Hematopoietic multipotent progenitor cell treated with erythropoietin and hydrocortisone succinate and interleukin-3 and kit ligand, for 4 days (in vitro differentiated cells): ENCODE data around the gene GPR6.

Source experiments
- DNase-seq: peaks from one replicate; pipeline ENCODE4 v3.0.0-alpha.2; 2015

The GPR6 gene, protein sequence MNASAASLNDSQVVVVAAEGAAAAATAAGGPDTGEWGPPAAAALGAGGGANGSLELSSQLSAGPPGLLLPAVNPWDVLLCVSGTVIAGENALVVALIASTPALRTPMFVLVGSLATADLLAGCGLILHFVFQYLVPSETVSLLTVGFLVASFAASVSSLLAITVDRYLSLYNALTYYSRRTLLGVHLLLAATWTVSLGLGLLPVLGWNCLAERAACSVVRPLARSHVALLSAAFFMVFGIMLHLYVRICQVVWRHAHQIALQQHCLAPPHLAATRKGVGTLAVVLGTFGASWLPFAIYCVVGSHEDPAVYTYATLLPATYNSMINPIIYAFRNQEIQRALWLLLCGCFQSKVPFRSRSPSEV

GRCh38 chr6:109978174-109979032 lies at the start of gene GPR6:
GPR6 (plus strand) TSS chr6:109978311; CDS start chr6:109979113, 802 bp downstream.
- peak; percentile 83 for DNase-seq

GRCh38 chr6:109934293-109934692 lies 43.8 kb upstream of the GPR6 start:
- no peak for DNase-seq

- no peak for DNase-seq
Observed at GRCh38 chr6:109939654-109940053, 38.5 kb upstream of the GPR6 start.

GRCh38 chr6:109944448-109944847 lies 33.7 kb upstream of the GPR6 start:
- no peak for DNase-seq

GRCh38 chr6:109945091-109945490 lies 33.0 kb upstream of the GPR6 start:
- DNase-seq = no peak

DNA sequence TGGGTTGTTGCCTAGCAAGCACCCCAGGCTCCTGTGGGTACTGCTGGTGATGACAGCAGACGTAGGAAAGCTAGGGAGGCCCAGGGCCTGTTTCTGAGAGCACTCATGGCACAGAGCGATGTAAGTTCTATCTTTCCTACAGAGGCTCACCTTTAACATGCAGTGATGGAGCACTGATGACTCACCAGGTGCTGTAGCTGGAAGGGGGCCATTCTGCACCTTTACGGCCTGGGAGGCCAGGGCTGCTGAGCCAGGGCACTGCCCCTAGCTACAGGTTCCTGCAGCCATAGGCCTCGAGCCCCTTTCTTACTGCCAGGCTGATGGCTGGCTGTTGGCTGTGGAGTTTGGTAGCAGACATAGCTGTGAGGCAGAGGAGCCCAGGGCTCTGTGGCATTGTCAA lies 31.1 kb upstream of the GPR6 start:
- DNase-seq = no peak

DNA sequence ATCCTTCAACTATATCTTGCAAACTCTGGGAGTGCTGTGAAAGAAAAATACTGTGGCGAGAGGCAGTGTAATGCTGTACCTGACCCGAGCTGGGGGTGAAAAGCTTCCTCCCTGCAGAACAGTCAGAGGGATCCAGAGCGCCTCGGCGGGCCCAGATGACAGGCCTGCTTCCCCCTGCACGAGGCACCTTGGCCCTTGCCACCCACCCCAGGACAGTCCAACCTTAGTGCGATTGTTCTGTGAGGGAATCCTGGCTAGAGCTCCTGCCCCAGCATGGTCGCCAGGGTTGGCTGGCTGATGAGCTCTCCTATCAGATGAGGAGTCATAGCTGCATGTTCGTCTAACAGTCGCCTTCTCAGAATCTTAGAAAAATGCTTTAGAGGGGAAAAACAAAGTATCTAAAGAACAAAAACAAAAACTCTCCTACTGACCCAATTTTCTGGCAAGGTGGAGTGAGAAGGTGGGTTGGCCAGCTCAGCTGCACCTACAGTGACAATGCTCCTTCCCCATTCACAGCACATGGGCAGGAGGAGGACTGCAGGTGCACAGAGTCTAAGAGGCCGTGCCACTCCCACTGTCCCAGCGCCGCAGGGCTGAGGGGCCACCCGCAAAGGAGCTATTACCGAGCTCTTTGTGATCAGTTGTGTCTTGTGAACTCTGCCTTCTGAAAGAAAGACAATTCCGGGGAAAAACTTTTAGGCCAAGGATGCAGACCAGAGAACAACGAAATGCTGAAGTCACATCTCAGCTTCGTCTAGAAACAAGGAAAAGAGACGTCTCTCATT lies 28.6 kb upstream of the GPR6 start:
- DNase-seq = no peak

DNA sequence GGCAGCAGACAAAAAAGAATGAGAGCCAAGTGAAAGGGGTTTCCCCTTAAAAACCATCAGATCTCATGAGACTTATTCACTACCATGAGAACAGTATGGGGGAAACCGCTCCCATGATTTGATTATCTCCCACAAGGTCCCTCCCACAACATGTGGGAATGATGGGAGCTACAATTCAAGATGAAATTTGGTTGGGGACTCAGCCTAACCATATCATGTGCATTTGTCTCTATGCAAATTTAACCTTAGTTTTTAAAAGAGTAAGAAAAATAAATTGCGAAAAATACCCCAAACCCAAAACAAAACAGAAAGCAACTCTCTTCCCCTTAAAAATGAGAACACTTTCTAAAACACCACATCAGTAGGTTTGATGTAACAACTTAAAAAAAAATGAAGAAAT lies 22.6 kb upstream of the GPR6 start:
- no peak for DNase-seq

DNA sequence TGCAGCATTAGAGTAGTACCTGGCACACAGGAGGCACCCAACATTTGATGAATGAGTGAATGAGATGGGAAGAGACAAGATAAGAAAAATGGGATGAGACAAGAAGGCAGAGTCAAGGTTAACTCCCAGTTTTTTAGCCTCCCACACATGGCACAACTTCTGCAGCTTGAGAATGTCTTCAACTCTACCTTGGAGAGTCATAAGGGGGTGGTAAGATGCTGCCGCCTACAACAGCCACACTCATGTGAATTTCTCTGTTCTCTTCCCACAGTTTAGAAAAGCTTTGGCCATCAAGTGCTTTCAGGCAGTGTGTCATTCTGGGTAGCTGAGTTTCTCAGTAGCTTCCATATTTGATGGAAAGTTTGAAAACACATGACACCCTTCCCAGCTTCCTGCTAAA lies 19.5 kb upstream of the GPR6 start:
- DNase-seq = no peak

DNA sequence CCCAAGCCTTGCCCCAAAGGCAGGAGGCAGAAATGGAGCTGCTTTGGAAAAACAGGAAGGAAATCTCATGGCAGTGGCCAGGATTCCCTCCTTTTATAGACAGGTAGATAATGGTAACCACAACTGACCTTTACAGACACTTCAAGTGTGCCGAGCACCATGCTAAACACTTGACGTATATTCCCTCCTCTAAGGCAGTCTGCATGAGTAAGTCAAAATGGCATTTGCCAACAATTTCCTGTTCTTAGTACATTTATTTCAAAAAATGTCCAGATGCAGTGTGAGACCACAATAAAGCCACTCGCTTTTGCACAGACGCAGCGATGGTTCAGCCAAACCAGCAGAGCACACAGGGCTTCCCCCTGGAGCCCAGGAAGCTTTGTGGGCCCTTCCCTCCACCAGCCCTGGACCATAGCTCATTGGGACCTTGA lies 16.5 kb upstream of the GPR6 start:
- peak; percentile 10 for DNase-seq

GRCh38 chr6:109962271-109962670 lies 15.8 kb upstream of the GPR6 start:
- no peak for DNase-seq

- DNase-seq = no peak
Observed at GRCh38 chr6:109963598-109964170, 14.4 kb upstream of the GPR6 start.

DNA sequence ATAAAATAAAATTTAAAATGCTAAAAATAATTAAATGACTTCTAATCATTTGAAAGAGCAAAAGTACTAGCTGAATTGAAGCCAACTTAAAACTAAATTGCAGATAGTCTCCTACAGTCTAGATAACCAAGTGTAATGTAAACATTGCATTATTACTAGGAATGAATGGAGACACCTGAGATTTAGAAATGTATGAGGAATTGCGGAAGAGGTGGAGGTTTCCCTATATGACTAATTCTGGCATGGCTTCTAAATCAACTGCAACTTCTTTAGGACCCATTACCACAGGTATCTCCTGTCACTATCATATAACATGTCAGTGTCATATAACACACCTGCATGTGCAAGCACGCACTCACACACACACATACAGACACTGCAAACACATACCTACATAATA lies 13.2 kb upstream of the GPR6 start:
- no peak for DNase-seq

GRCh38 chr6:109966299-109966698 lies 11.8 kb upstream of the GPR6 start:
- DNase-seq = no peak

- DNase-seq = peak; percentile 4
Observed at GRCh38 chr6:109977791-109978173, 329 bp upstream of the GPR6 start.

- no peak for DNase-seq
Observed at GRCh38 chr6:109979033-109979921, 1.2 kb downstream of the GPR6 start.

GRCh38 chr6:109984410-109984809 lies 6.3 kb downstream of the GPR6 start:
- DNase-seq = no peak

- no peak for DNase-seq
Observed at GRCh38 chr6:109987196-109987595, 9.1 kb downstream of the GPR6 start.

DNA sequence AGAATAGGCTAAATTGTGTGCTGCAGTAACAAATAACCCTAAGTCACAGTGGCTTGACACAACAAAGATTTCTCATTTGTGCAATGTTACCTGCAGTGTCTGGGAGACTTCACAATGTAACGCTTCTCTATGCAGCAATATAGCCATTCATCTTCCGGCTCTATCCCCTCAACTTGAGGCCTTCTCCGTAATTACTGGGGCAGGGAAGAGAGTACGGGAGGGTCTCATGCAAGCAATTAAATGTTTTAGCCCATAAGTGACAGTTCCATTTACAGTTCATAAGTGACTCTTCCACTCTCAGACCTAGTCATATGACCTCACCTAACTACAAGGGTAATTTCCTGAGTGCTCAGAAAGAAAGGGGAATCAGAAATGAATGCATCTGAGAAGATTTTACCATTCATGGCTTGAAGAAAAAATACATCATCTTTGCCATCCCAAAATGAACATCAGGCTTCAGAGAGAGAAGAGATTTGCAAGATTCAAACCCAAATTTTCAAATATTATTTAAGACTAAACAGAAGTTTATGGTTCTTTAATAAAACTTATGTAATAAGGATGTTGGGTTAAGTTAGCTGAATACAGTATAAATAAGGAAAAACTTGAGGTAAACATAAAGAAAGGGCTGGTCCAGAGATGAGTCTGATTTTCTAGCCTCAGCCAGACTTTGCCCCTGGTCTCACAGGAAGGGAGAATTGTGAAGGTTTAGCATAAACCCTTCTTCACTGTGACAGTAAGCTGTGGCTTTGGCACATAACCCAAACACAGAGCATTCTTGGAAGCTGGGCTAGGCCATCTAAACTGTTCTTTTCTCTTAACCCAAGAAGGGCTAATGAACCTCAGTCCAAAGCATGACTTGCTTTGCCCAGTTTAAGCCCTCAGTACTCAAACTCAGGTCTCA lies 13.3 kb downstream of the GPR6 start:
- DNase-seq = no peak

- DNase-seq = peak; percentile 40
Observed at GRCh38 chr6:109998159-109998785, 20.2 kb downstream of the GPR6 start.
